Choroid plexus epithelial cell (primary cell): ENCODE measurements around the gene ACOX2.
A peak's percentile ranks its signal among the peaks of the same experiment; 100 is the strongest.

ENCODE experiments used
- DNase-seq: peaks from one replicate; pipeline ENCODE4 v3.0.0-alpha.2; 2010; ENCODE audit warnings: low read depth
- H3K4me3 ChIP-seq: 2 replicates; pipeline ENCODE4 v1.5.1; 2011; ENCODE audit warnings: low read depth, mild to moderate bottlenecking, control low read depth, low read length, moderate library complexity
- TF ChIP-seq, protein P1 (sequence below): conservative IDR thresholded peaks from 2 replicates; pipeline ENCODE4 v1.5.1; 2011; ENCODE audit warnings: low read depth, mild to moderate bottlenecking, control low read depth, inconsistent platforms, low read length, moderate library complexity

Gene ACOX2

GRCh38 chr3:58534592-58535494 lies 2.1 kb downstream of the ACOX2 start:
- TF ChIP-seq, protein P1, sequence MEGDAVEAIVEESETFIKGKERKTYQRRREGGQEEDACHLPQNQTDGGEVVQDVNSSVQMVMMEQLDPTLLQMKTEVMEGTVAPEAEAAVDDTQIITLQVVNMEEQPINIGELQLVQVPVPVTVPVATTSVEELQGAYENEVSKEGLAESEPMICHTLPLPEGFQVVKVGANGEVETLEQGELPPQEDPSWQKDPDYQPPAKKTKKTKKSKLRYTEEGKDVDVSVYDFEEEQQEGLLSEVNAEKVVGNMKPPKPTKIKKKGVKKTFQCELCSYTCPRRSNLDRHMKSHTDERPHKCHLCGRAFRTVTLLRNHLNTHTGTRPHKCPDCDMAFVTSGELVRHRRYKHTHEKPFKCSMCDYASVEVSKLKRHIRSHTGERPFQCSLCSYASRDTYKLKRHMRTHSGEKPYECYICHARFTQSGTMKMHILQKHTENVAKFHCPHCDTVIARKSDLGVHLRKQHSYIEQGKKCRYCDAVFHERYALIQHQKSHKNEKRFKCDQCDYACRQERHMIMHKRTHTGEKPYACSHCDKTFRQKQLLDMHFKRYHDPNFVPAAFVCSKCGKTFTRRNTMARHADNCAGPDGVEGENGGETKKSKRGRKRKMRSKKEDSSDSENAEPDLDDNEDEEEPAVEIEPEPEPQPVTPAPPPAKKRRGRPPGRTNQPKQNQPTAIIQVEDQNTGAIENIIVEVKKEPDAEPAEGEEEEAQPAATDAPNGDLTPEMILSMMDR: no peak
- DNase-seq: no peak
- no peak overlapping the region for H3K4me3 ChIP-seq

DNA sequence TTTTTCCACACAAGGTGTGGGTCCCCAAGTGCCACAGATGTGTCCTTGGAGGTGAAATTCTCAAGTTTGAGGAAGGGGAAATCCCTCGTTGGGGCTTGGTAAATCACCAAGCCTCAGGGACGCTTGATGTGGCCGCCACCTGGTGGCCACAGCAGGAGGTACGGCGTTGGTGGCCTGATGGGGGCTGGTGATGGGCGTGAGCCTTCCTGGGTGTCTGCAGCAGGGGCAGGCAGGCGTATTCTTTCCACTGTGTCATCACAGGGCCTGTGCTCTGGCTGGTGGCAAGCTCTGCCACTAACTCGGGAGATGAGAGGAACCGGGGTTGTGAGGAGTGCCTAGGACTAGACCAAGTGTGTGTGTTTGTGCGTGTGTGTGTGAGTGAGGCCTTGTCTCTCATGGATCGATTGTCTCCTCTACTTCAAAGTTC lies 4.2 kb downstream of the ACOX2 start:
- H3K4me3 ChIP-seq: no peak overlapping the region
- TF ChIP-seq, protein P1: peak; percentile 90
- DNase-seq: peak; percentile 79

DNA sequence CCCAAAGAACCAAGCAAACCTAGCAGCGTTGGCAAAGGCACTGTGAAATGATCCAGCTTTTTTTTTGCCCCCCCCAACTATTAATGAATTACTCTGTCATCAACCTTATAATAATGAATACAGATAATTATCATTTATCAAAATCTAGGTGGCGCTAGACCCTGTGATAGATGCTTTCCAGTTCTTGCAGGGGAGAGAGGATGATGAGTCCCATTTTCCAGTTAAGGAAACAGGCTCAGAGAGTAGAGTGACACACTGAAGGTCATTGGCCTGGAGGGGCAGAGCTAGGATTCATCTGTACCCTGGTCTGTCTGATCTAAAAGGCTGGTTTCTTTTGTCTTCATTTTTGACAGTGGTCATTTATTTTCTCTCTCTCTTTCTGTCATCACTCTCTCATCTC lies 5.0 kb downstream of the ACOX2 start:
- TF ChIP-seq, protein P1: peak; percentile 35
- DNase-seq: no peak
- H3K4me3 ChIP-seq: no peak overlapping the region

DNA sequence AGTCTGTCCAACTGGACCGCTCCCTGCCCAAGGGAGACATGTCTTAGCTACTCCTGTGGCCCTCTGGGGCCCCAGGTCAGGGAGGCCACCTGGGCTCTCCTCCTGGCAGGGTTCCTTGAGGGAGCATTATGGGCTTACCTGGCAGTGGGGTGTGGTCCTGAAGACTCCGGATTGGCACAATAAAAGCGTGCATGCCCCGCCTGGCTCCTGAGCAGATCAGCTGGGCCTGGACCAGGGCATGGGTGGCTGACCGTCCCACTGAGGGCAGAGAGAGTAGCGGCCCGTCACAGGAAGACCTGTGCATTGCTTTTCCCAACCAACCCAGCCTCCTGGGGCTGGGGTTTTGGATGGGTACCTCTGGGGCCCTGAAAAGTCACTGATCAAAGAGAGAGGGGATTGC lies 5.4 kb downstream of the ACOX2 start:
- TF ChIP-seq, protein P1: no peak
- no peak for DNase-seq
- no peak overlapping the region for H3K4me3 ChIP-seq

- no peak for DNase-seq
- TF ChIP-seq, protein P1: no peak
- no peak overlapping the region for H3K4me3 ChIP-seq
Measured at GRCh38 chr3:58530354-58530865, 6.6 kb downstream of the ACOX2 start.

GRCh38 chr3:58529516-58530353 lies 7.3 kb downstream of the ACOX2 start:
- DNase-seq: peak; percentile 59
- H3K4me3 ChIP-seq: no peak overlapping the region
- TF ChIP-seq, protein P1: peak; percentile 67
